MM.1S (cell line): ENCODE results near the gene BIRC6.

Experiments
- EZH2 ChIP-seq: fragments of 300-600 bp; sonication (generic); optimal IDR thresholded peaks from 2 replicates; pipeline ENCODE3; 2017; ENCODE audit warnings: low read depth, mild to moderate bottlenecking, antibody characterized with exemption, low read length, mixed read lengths
- EZH2phosphoT487 ChIP-seq: fragments of 300-600 bp; sonication (generic); IDR thresholded peaks from 2 replicates; pipeline ENCODE4 v1.6.1; 2018; ENCODE audit warnings: antibody characterized with exemption, low read length
- TF ChIP-seq, protein P1 (sequence below): fragments of 300-600 bp; sonication (generic); IDR thresholded peaks from 2 replicates; pipeline ENCODE4 v1.5.1; 2016; ENCODE audit warnings: antibody characterized with exemption, low read length, mixed read lengths

DNA sequence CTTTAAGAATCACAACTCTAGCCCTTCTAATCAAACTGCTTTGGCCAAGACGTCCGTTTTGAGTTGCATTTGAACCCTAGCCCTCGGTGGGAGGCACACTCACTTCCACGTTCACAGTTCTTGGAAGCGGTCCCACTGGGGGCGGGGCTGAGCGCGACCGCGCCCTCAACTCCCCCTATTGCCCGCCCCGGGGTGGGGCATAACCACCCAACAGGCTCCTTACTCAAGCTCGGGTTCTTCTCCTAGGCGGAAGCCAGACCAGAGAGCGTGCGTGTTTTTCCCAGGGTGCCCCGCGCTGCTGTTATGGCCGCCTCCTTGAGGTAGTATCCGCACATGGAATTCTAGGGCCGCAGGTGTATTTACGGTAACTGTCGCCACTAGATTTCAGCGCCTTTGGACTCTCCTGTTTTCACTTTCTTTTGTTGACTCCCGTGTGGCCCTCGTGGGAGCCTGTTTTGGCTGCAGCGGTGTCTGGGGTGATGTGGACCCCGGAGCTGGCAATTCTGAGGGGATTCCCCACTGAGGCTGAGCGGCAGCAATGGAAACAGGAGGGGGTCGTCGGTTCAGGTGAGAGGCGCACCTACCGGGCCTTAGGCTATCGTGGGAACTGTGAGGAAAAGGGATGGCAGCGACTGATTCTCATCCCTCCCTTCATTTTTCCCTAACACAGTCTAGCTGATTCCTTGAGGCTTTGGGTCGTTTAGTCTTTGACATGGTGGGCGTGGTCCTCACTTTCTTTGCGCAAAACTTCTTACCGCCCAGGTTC, 271.2 kb downstream of the BIRC6 start, which contains the start of gene TTC27:
- TF ChIP-seq, protein P1, sequence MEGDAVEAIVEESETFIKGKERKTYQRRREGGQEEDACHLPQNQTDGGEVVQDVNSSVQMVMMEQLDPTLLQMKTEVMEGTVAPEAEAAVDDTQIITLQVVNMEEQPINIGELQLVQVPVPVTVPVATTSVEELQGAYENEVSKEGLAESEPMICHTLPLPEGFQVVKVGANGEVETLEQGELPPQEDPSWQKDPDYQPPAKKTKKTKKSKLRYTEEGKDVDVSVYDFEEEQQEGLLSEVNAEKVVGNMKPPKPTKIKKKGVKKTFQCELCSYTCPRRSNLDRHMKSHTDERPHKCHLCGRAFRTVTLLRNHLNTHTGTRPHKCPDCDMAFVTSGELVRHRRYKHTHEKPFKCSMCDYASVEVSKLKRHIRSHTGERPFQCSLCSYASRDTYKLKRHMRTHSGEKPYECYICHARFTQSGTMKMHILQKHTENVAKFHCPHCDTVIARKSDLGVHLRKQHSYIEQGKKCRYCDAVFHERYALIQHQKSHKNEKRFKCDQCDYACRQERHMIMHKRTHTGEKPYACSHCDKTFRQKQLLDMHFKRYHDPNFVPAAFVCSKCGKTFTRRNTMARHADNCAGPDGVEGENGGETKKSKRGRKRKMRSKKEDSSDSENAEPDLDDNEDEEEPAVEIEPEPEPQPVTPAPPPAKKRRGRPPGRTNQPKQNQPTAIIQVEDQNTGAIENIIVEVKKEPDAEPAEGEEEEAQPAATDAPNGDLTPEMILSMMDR: no peak
- TF ChIP-seq EZH2: no peak
- TF ChIP-seq EZH2phosphoT487: no peak
